Activated CD8-positive, alpha-beta memory T cell treated with anti-CD3 and anti-CD28 coated beads, Interleukin-2, amount 50 U/mL, for 4 hours (primary cell): ENCODE results near the gene ZNF701.
"Not testable (repeated sequence)": the region's sequence is repeated elsewhere in the genome, so short reads cannot be mapped to it uniquely, and the experiment has no call there.

Experiments used
- DNase-seq: peaks from one replicate; pipeline ENCODE4 v3.0.0-alpha.2; 2020

The ZNF701 gene

GRCh38 chr19:52567921-52568320, 2.2 kb upstream of the ZNF701 start:
- DNase-seq: no peak

- peak; percentile 18 for DNase-seq
Observed at GRCh38 chr19:52569638-52569999, 468 bp upstream of the ZNF701 start.

GRCh38 chr19:52584736-52585440, 14.8 kb downstream of the ZNF701 start:
- no peak for DNase-seq

GRCh38 chr19:52585604-52586003, 15.5 kb downstream of the ZNF701 start:
- DNase-seq: no peak

GRCh38 chr19:52590728-52591127, 20.6 kb downstream of the ZNF701 start:
- no peak for DNase-seq

- DNase-seq: no peak
Observed at GRCh38 chr19:52592301-52592700, 22.2 kb downstream of the ZNF701 start.

GRCh38 chr19:52593441-52593840, 23.4 kb downstream of the ZNF701 start:
- not testable (repeated sequence) for DNase-seq

- DNase-seq: no peak
Observed at GRCh38 chr19:52599241-52599640, 29.2 kb downstream of the ZNF701 start.

GRCh38 chr19:52600639-52601024, 30.5 kb downstream of the ZNF701 start:
- peak; percentile 19 for DNase-seq

- peak; percentile 95 for DNase-seq
Observed at GRCh38 chr19:52601025-52601973, 31.2 kb downstream of the ZNF701 start.

- not testable (repeated sequence) for DNase-seq
Observed at GRCh38 chr19:52601974-52602366, 31.9 kb downstream of the ZNF701 start.

GRCh38 chr19:52602941-52603340, 32.9 kb downstream of the ZNF701 start:
- DNase-seq: no peak

GRCh38 chr19:52603558-52604207, 33.6 kb downstream of the ZNF701 start:
- no peak for DNase-seq

- DNase-seq: no peak
Observed at GRCh38 chr19:52613299-52613906, 43.3 kb downstream of the ZNF701 start.

GRCh38 chr19:52621376-52621775, 51.3 kb downstream of the ZNF701 start:
- no peak for DNase-seq

GRCh38 chr19:52622261-52622660, 52.2 kb downstream of the ZNF701 start:
- no peak for DNase-seq

- DNase-seq: no peak
Observed at GRCh38 chr19:52626915-52627314, 56.8 kb downstream of the ZNF701 start.

GRCh38 chr19:52627441-52627840, 57.4 kb downstream of the ZNF701 start:
- not testable (repeated sequence) for DNase-seq

- DNase-seq: no peak
Observed at GRCh38 chr19:52635786-52636570, 65.9 kb downstream of the ZNF701 start.
